ENCODE measurements around the gene RABGAP1L.
"Not testable (repeated sequence)": the region's sequence is repeated elsewhere in the genome, so short reads cannot be mapped to it uniquely, and the experiment has no call there.

The RABGAP1L gene

GRCh38 chr1:174703309-174703708 lies 544.0 kb downstream of the RABGAP1L start:
- no peak overlapping the region for H3K27ac ChIP-seq
- TF ChIP-seq ZFX (IDR thresholded peaks at IDR 0.05): no peak
- TF ChIP-seq, protein P1, sequence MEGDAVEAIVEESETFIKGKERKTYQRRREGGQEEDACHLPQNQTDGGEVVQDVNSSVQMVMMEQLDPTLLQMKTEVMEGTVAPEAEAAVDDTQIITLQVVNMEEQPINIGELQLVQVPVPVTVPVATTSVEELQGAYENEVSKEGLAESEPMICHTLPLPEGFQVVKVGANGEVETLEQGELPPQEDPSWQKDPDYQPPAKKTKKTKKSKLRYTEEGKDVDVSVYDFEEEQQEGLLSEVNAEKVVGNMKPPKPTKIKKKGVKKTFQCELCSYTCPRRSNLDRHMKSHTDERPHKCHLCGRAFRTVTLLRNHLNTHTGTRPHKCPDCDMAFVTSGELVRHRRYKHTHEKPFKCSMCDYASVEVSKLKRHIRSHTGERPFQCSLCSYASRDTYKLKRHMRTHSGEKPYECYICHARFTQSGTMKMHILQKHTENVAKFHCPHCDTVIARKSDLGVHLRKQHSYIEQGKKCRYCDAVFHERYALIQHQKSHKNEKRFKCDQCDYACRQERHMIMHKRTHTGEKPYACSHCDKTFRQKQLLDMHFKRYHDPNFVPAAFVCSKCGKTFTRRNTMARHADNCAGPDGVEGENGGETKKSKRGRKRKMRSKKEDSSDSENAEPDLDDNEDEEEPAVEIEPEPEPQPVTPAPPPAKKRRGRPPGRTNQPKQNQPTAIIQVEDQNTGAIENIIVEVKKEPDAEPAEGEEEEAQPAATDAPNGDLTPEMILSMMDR (conservative IDR thresholded peaks at IDR 0.05): no peak

DNA sequence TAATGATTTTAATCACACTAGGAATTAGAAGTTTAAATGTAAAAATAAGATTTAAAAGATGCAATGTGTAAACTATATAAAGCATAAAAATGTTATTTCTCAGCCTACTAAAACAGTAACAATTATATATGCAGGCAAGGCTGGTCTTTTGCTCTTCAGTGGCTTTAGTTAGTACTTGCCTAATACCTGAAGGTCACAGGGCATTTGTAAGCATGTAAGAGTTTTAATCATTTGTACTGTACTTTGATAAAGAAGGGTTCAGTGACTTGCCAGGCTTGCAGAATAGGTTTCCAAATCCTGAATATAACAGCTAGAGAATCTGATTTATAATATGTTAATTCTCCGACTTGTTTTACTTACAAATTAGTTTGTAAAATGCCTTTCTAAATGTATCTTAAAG lies 545.0 kb downstream of the RABGAP1L start:
- TF ChIP-seq, protein P1 (conservative IDR thresholded peaks at IDR 0.05): no peak
- no peak for TF ChIP-seq ZFX (IDR thresholded peaks at IDR 0.05)
- H3K27ac ChIP-seq: no peak overlapping the region

DNA sequence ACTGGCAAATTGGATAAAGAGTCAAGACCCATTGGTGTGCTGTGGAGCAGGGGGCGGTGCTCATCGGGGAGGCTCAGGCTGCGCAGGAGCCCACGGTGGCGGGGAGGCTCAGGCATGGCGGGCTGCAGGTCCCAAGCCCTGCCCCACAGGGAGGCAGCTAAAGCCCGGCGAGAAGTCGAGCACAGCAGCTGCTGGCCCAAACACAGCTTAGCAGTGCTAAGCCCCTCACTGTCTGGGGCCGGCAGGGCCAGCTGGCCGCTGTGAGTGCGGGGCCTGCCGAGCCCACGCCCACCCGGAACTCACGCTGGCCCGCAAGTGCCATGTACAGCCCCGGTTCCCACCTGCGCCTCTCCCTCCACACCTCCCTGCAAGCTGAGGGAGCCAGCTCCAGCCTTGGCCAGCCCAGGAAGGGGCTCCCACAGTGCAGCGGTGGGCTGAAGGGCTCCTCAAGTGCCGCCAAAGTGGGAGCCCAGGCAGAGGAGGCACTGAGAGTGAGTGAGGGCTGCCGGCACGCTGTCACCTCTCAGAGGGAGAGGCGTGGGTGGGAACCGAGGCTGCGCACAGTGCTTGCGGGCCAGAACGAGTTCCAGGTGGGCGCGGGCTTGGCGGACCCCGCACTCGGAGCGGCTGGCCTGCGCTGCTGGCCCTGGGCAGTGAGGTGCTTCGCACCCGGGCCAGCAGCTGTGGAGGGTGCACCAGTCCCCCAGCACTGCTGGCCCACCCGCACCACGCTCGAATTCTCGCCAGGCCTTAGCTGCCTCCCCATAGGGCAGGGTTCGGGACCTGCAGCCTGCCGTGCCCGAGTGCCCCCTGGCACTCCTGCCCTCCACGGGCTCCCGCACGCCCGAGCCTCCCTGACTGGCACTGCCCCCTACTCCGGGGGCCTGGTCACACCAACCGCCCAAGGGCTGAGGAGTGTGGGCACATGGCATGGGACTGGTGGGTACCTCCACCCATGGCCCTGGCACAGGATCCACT lies 551.8 kb downstream of the RABGAP1L start:
- no peak overlapping the region for H3K27ac ChIP-seq
- TF ChIP-seq ZFX (IDR thresholded peaks at IDR 0.05): no peak
- TF ChIP-seq, protein P1 (conservative IDR thresholded peaks at IDR 0.05): no peak

DNA sequence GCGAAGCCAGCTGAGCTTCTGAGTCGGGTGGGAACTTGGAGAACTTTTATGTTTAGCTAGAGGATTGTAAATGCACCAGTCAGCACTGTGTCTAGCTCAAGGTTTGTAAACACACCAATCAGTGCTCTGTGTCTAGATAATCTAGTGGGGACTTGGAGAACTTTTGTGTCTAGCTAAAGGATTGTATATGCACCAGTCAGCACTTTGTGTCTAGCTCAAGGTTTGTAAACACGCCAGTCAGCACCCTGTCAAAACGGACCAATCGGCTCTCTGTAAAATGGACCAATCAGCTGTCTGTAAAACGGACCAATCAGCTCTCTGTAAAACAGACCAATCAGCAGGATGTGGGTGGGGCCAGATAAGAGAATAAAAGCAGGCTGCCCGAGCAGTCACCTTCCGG lies 552.5 kb downstream of the RABGAP1L start:
- not testable (repeated sequence) for H3K27ac ChIP-seq

GRCh38 chr1:174712541-174712940 lies 553.2 kb downstream of the RABGAP1L start:
- no peak overlapping the region for H3K27ac ChIP-seq
- no peak for TF ChIP-seq ZFX (IDR thresholded peaks at IDR 0.05)
- TF ChIP-seq, protein P1 (conservative IDR thresholded peaks at IDR 0.05): no peak

DNA sequence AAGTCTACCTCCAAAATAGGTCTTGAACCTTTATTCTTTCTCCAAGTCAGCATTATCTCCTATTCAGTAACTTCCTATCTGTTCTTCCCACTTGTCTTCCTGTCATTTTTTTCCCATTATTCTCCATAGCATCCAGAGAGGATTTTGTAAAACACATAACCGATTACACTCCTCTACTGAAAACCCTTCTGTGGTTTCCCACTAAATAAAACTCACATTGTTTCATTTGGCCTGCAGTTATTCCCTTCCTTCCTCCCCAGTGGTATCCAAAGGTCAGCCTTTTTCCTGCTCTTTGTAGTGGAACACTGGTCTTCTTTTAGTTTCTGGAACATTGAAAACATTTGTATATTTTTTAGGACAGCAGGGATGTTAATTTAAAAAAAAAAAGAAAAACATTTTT lies 554.5 kb downstream of the RABGAP1L start:
- H3K27ac ChIP-seq: no peak overlapping the region
- TF ChIP-seq, protein P1 (conservative IDR thresholded peaks at IDR 0.05): no peak
- no peak for TF ChIP-seq ZFX (IDR thresholded peaks at IDR 0.05)

GRCh38 chr1:174719194-174719593 lies 559.9 kb downstream of the RABGAP1L start:
- H3K27ac ChIP-seq: no peak overlapping the region
- TF ChIP-seq ZFX (IDR thresholded peaks at IDR 0.05): no peak
- TF ChIP-seq, protein P1 (conservative IDR thresholded peaks at IDR 0.05): no peak

Data from C4-2B (cell line).